ENCODE data around the gene KIAA0513. TPM values are rescaled to one million over a fixed set of nuclear protein-coding genes. Genes with fewer than 3 reads are reported as not detected.

Gene KIAA0513
- total RNA-seq, 1 experiment from 2014 or later = 12.4 TPM

- H3K4me3 Mint-ChIP-seq (ENCODE audit: low read depth, unreplicated experiment) = peak overlapping the region; percentile 85
- intact Hi-C loops (cut with micrococcal nuclease; ENCODE audit: unreplicated experiment) = loop anchor here (2.0 to 5.0 kb wide), 2 partner anchors 17 to 36 kb away; partner anchors contain the start of gene ZDHHC7
- CTCF ChIA-PET = interaction anchor here (0.5 to 2.8 kb wide), 7 partner anchors 18 to 59 kb away, joined by 3 to 13 read pairs (median 4); no protein-coding TSS in a partner anchor
- DNase-seq = peak; percentile 50
- H3K9me3 Mint-ChIP-seq (ENCODE audit: low read depth, unreplicated experiment) = no peaks in the 10 kb centered on the region
- peaks cover 33% of the 10 kb centered on the region for H3K4me1 Mint-ChIP-seq (ENCODE audit: low read depth, unreplicated experiment)
- no peak overlapping the region for H3K27ac Mint-ChIP-seq (ENCODE audit: unreplicated experiment)
- peaks cover 36% of the 10 kb centered on the region for H3K36me3 Mint-ChIP-seq (ENCODE audit: insufficient read depth, unreplicated experiment)
- peak; percentile 46 for TF ChIP-seq CTCF (IDR thresholded peaks at IDR 0.05; ENCODE audit: unreplicated experiment)
- BruUV-seq (replicated peaks) = no TSS peak
- no peaks in the 10 kb centered on the region for H3K27me3 Mint-ChIP-seq (ENCODE audit: unreplicated experiment)
These were observed 526 bp downstream of the KIAA0513 start for GRCh38 chr16:85027958-85028684.

GRCh38 chr16:85028685-85029407, 1.3 kb downstream of the KIAA0513 start:
- Mint-ChIP-seq H3K36me3 (ENCODE audit: insufficient read depth, unreplicated experiment) (peaks cover 36% of the 10 kb centered on the region), H3K27ac (ENCODE audit: unreplicated experiment) (no peak overlapping the region), H3K27me3 (ENCODE audit: unreplicated experiment) (no peaks in the 10 kb centered on the region), H3K9me3 (ENCODE audit: low read depth, unreplicated experiment) (no peaks in the 10 kb centered on the region), H3K4me3 (ENCODE audit: low read depth, unreplicated experiment) (peak overlapping the region; percentile 85), H3K4me1 (ENCODE audit: low read depth, unreplicated experiment) (peaks cover 33% of the 10 kb centered on the region)
- intact Hi-C loops (cut with micrococcal nuclease; ENCODE audit: unreplicated experiment) = loop anchor here (5.0 kb wide), 1 partner anchor 37 kb away; no protein-coding TSS in a partner anchor
- BruUV-seq (replicated peaks) = TSS peak; percentile 66
- CTCF ChIA-PET = interaction anchor here (0.5 to 2.8 kb wide), 6 partner anchors 18 to 58 kb away, joined by 3 to 13 read pairs (median 5); no protein-coding TSS in a partner anchor
- peak; percentile 74 for DNase-seq
- no peak for TF ChIP-seq CTCF (IDR thresholded peaks at IDR 0.05; ENCODE audit: unreplicated experiment)

- Mint-ChIP-seq H3K4me3 (ENCODE audit: low read depth, unreplicated experiment) (no peak overlapping the region), H3K27me3 (ENCODE audit: unreplicated experiment) (no peaks in the 10 kb centered on the region), H3K27ac (ENCODE audit: unreplicated experiment) (no peak overlapping the region), H3K4me1 (ENCODE audit: low read depth, unreplicated experiment) (peaks cover 33% of the 10 kb centered on the region), H3K36me3 (ENCODE audit: insufficient read depth, unreplicated experiment) (peaks cover 35% of the 10 kb centered on the region), H3K9me3 (ENCODE audit: low read depth, unreplicated experiment) (no peaks in the 10 kb centered on the region)
- no TSS peak for BruUV-seq (replicated peaks)
- CTCF ChIA-PET = interaction anchor here (2.8 kb wide), 1 partner anchor 35 kb away, joined by 13 read pairs; no protein-coding TSS in a partner anchor
- no peak for DNase-seq
- TF ChIP-seq CTCF (IDR thresholded peaks at IDR 0.05; ENCODE audit: unreplicated experiment) = no peak
- intact Hi-C loops (cut with micrococcal nuclease; ENCODE audit: unreplicated experiment) = loop anchor here (5.0 kb wide), 1 partner anchor 37 kb away; no protein-coding TSS in a partner anchor
These were observed 1.8 kb downstream of the KIAA0513 start for GRCh38 chr16:85029408-85029784.

GRCh38 chr16:85029981-85030401, 2.4 kb downstream of the KIAA0513 start:
- H3K4me1 Mint-ChIP-seq (ENCODE audit: low read depth, unreplicated experiment) = peaks cover 33% of the 10 kb centered on the region
- intact Hi-C loops (cut with micrococcal nuclease; ENCODE audit: unreplicated experiment) = loop anchor here (5.0 kb wide), 1 partner anchor 38 kb away; no protein-coding TSS in a partner anchor
- no TSS peak for BruUV-seq (replicated peaks)
- TF ChIP-seq CTCF (IDR thresholded peaks at IDR 0.05; ENCODE audit: unreplicated experiment) = no peak
- H3K36me3 Mint-ChIP-seq (ENCODE audit: insufficient read depth, unreplicated experiment) = peaks cover 32% of the 10 kb centered on the region
- H3K27ac Mint-ChIP-seq (ENCODE audit: unreplicated experiment) = no peak overlapping the region
- H3K9me3 Mint-ChIP-seq (ENCODE audit: low read depth, unreplicated experiment) = no peaks in the 10 kb centered on the region
- no peak overlapping the region for H3K4me3 Mint-ChIP-seq (ENCODE audit: low read depth, unreplicated experiment)
- CTCF ChIA-PET = no interaction called here
- DNase-seq = no peak
- no peaks in the 10 kb centered on the region for H3K27me3 Mint-ChIP-seq (ENCODE audit: unreplicated experiment)

All from Calu3 (cell line).